H1 (cell line): ENCODE data around the gene LPP. TPM values are rescaled to one million over a fixed set of nuclear protein-coding genes. Genes with fewer than 3 reads are reported as not detected.

Source experiments
- BACH1 ChIP-seq: IDR thresholded peaks from 2 replicates; pipeline ENCODE4 v1.6.1; 2012; ENCODE audit warnings: low read length, improper control_type of control experiment
- BCL11A ChIP-seq, 2 experiments: IDR thresholded peaks; one replicate each; pipeline ENCODE4 v1.6.1; 2011; ENCODE audit warnings: low read depth in 2 of 2, low read length in 2 of 2, mild to moderate bottlenecking in 2 of 2
- CBX5 ChIP-seq: fragments of 300-800, 300-1000 bp; sonication (generic); IDR thresholded peaks from 2 replicates; pipeline ENCODE4 v1.7.1; 2016; ENCODE audit warnings: antibody characterized with exemption, low read length, low read depth
- JUN ChIP-seq: IDR thresholded peaks from 2 replicates; pipeline ENCODE4 v1.6.1; 2011; ENCODE audit warnings: low read depth, mild to moderate bottlenecking, improper control_type of control experiment, low read length
- polyA plus RNA-seq, 7 experiments: library from polyadenylated mRNA; depleted of rRNA in 3 of 7; stranded (reverse) in 5 of 7; unstranded in 2 of 7; fragments of >200 nt in 5 of 7; fragments of 200-250 nt in 2 of 7; gene quantifications; 1 replicate in 5 of 7; 2 replicates in 1 of 7; 4 replicates in 1 of 7; pipeline versions ENCODE4 v1.2.1 to v1.2.3, GENCODE V29; 2011 to 2013; ENCODE audit warnings: missing spikeins in 2 of 7, mixed read lengths in 2 of 7
- total RNA-seq: library from RNA; stranded (reverse); fragmentation: NEBNext Ultra II Directional; extraction: Animal tissue kit (Norgen Biotek cat#: 25700); gene quantifications from 2 replicates; pipeline ENCODE4 v1.2.1, GENCODE V29; 2021
- TF ChIP-seq, protein P1 (sequence below): fragments of 300-600 bp; sonication (generic); IDR thresholded peaks from 2 replicates; pipeline ENCODE4 v1.7.1; 2012; ENCODE audit warnings: low read length, moderate library complexity, mild to moderate bottlenecking, inconsistent platforms; ENCODE audit not compliant: insufficient replicate concordance
- TF ChIP-seq, protein P2 (sequence below): IDR thresholded peaks from 2 replicates; pipeline ENCODE4 v1.6.1; 2012; ENCODE audit warnings: inconsistent platforms
- TF ChIP-seq, protein P3 (sequence below), 3 experiments: IDR thresholded peaks; 1 replicate in 2 of 3; 2 replicates in 1 of 3; pipeline versions ENCODE4 v1.5.1 to v1.6.1; 2011; ENCODE audit warnings: low read length in 3 of 3, mild to moderate bottlenecking in 3 of 3, inconsistent platforms in 2 of 3, low read depth in 1 of 3, moderate library complexity in 1 of 3; ENCODE audit not compliant: insufficient read depth in 1 of 3; ENCODE audit errors: control extremely low read depth in 1 of 3

LPP gene
- total and polyA plus RNA-seq, 2 of the 8 experiments (the other 6 are each of a cell fraction or from before 2014, with no cell fraction given): 10.0 to 53.3 TPM

DNA sequence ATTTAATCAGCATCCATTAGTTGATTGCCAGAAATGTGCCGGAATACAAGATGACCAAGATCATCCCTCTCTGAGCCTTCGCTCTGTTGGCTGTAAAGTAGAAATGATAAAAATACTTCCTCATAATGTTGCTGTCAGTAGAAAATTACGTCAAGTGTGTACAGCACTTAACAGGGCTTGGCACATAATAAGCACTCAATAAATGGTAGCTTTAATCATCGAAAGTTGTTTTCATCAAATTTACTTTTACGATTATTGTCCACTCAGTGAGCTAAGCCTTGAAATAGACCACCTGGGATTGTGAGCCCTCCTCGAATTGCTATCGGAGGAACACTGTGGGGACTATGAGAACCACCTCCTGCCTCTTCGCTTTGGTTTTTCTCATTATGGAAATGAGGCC is 716.5 kb downstream of the LPP start (continued):
- TF ChIP-seq, protein P1, sequence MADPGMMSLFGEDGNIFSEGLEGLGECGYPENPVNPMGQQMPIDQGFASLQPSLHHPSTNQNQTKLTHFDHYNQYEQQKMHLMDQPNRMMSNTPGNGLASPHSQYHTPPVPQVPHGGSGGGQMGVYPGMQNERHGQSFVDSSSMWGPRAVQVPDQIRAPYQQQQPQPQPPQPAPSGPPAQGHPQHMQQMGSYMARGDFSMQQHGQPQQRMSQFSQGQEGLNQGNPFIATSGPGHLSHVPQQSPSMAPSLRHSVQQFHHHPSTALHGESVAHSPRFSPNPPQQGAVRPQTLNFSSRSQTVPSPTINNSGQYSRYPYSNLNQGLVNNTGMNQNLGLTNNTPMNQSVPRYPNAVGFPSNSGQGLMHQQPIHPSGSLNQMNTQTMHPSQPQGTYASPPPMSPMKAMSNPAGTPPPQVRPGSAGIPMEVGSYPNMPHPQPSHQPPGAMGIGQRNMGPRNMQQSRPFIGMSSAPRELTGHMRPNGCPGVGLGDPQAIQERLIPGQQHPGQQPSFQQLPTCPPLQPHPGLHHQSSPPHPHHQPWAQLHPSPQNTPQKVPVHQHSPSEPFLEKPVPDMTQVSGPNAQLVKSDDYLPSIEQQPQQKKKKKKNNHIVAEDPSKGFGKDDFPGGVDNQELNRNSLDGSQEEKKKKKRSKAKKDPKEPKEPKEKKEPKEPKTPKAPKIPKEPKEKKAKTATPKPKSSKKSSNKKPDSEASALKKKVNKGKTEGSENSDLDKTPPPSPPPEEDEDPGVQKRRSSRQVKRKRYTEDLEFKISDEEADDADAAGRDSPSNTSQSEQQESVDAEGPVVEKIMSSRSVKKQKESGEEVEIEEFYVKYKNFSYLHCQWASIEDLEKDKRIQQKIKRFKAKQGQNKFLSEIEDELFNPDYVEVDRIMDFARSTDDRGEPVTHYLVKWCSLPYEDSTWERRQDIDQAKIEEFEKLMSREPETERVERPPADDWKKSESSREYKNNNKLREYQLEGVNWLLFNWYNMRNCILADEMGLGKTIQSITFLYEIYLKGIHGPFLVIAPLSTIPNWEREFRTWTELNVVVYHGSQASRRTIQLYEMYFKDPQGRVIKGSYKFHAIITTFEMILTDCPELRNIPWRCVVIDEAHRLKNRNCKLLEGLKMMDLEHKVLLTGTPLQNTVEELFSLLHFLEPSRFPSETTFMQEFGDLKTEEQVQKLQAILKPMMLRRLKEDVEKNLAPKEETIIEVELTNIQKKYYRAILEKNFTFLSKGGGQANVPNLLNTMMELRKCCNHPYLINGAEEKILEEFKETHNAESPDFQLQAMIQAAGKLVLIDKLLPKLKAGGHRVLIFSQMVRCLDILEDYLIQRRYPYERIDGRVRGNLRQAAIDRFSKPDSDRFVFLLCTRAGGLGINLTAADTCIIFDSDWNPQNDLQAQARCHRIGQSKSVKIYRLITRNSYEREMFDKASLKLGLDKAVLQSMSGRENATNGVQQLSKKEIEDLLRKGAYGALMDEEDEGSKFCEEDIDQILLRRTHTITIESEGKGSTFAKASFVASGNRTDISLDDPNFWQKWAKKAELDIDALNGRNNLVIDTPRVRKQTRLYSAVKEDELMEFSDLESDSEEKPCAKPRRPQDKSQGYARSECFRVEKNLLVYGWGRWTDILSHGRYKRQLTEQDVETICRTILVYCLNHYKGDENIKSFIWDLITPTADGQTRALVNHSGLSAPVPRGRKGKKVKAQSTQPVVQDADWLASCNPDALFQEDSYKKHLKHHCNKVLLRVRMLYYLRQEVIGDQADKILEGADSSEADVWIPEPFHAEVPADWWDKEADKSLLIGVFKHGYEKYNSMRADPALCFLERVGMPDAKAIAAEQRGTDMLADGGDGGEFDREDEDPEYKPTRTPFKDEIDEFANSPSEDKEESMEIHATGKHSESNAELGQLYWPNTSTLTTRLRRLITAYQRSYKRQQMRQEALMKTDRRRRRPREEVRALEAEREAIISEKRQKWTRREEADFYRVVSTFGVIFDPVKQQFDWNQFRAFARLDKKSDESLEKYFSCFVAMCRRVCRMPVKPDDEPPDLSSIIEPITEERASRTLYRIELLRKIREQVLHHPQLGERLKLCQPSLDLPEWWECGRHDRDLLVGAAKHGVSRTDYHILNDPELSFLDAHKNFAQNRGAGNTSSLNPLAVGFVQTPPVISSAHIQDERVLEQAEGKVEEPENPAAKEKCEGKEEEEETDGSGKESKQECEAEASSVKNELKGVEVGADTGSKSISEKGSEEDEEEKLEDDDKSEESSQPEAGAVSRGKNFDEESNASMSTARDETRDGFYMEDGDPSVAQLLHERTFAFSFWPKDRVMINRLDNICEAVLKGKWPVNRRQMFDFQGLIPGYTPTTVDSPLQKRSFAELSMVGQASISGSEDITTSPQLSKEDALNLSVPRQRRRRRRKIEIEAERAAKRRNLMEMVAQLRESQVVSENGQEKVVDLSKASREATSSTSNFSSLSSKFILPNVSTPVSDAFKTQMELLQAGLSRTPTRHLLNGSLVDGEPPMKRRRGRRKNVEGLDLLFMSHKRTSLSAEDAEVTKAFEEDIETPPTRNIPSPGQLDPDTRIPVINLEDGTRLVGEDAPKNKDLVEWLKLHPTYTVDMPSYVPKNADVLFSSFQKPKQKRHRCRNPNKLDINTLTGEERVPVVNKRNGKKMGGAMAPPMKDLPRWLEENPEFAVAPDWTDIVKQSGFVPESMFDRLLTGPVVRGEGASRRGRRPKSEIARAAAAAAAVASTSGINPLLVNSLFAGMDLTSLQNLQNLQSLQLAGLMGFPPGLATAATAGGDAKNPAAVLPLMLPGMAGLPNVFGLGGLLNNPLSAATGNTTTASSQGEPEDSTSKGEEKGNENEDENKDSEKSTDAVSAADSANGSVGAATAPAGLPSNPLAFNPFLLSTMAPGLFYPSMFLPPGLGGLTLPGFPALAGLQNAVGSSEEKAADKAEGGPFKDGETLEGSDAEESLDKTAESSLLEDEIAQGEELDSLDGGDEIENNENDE: no peak
- TF ChIP-seq JUN (no peak), CBX5 (no peak), BACH1 (no peak), BCL11A (IDR thresholded peaks at IDR 0.05; ENCODE audit: low read depth in 2 of 2, low read length in 2 of 2) (no peak)
- TF ChIP-seq, protein P2, sequence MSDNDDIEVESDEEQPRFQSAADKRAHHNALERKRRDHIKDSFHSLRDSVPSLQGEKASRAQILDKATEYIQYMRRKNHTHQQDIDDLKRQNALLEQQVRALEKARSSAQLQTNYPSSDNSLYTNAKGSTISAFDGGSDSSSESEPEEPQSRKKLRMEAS: no peak
- TF ChIP-seq, protein P3, sequence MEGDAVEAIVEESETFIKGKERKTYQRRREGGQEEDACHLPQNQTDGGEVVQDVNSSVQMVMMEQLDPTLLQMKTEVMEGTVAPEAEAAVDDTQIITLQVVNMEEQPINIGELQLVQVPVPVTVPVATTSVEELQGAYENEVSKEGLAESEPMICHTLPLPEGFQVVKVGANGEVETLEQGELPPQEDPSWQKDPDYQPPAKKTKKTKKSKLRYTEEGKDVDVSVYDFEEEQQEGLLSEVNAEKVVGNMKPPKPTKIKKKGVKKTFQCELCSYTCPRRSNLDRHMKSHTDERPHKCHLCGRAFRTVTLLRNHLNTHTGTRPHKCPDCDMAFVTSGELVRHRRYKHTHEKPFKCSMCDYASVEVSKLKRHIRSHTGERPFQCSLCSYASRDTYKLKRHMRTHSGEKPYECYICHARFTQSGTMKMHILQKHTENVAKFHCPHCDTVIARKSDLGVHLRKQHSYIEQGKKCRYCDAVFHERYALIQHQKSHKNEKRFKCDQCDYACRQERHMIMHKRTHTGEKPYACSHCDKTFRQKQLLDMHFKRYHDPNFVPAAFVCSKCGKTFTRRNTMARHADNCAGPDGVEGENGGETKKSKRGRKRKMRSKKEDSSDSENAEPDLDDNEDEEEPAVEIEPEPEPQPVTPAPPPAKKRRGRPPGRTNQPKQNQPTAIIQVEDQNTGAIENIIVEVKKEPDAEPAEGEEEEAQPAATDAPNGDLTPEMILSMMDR (IDR thresholded peaks at IDR 0.05; ENCODE audit: control extremely low read depth in 1 of 3, insufficient read depth in 1 of 3, low read depth in 1 of 3, low read length in 3 of 3): no peak
